ENCODE data around the gene WDR27.

DNA sequence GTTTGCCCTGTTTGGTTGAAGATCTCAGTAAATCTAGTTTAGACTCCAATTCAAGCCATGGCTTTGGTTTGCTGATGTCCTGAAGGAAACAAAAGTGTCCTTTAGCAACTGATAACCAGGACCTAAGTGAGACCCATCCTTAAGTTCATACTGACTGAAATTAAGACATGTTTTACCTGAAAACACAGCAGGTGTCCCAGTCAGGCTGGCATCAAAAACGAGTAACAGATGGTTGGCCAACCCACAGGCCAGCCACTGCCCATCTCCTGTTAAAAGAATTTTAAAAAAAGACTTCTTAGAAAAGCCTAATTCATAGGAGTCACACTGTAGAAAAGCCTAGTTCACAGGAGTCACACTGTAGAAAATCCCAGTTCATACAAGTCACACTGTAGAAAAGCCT, 58.3 kb downstream of the WDR27 start:
- TF ChIP-seq, protein P1, sequence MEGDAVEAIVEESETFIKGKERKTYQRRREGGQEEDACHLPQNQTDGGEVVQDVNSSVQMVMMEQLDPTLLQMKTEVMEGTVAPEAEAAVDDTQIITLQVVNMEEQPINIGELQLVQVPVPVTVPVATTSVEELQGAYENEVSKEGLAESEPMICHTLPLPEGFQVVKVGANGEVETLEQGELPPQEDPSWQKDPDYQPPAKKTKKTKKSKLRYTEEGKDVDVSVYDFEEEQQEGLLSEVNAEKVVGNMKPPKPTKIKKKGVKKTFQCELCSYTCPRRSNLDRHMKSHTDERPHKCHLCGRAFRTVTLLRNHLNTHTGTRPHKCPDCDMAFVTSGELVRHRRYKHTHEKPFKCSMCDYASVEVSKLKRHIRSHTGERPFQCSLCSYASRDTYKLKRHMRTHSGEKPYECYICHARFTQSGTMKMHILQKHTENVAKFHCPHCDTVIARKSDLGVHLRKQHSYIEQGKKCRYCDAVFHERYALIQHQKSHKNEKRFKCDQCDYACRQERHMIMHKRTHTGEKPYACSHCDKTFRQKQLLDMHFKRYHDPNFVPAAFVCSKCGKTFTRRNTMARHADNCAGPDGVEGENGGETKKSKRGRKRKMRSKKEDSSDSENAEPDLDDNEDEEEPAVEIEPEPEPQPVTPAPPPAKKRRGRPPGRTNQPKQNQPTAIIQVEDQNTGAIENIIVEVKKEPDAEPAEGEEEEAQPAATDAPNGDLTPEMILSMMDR (IDR thresholded peaks at IDR 0.05; ENCODE audit: poor library complexity, severe bottlenecking): no peak
- no peak for TF ChIP-seq EP300 (conservative IDR thresholded peaks at IDR 0.05; ENCODE audit: poor library complexity, severe bottlenecking)
- no peak for TF ChIP-seq SMC3 (conservative IDR thresholded peaks at IDR 0.05; ENCODE audit: poor library complexity)
- no peak for TF ChIP-seq REST (IDR thresholded peaks at IDR 0.05; ENCODE audit: borderline replicate concordance)
- TF ChIP-seq MXI1 (conservative IDR thresholded peaks at IDR 0.05; ENCODE audit: poor library complexity, severe bottlenecking): no peak
- no peak for TF ChIP-seq POLR2AphosphoS5 (IDR thresholded peaks at IDR 0.05)
- no peak for TF ChIP-seq EZH2 (IDR thresholded peaks at IDR 0.05; ENCODE audit: borderline replicate concordance, insufficient read depth, low read length, poor library complexity, severe bottlenecking)
- no peak for TF ChIP-seq RAD21 (conservative IDR thresholded peaks at IDR 0.05)
- no peak for TF ChIP-seq TAF1 (IDR thresholded peaks at IDR 0.05; ENCODE audit: low read depth)

Measured in neural cell (in vitro differentiated cells).